ENCODE data around the gene CEP135.
"Not testable (repeated sequence)": the region's sequence is repeated elsewhere in the genome, so short reads cannot be mapped to it uniquely, and the experiment has no call there.

CEP135 gene

DNA sequence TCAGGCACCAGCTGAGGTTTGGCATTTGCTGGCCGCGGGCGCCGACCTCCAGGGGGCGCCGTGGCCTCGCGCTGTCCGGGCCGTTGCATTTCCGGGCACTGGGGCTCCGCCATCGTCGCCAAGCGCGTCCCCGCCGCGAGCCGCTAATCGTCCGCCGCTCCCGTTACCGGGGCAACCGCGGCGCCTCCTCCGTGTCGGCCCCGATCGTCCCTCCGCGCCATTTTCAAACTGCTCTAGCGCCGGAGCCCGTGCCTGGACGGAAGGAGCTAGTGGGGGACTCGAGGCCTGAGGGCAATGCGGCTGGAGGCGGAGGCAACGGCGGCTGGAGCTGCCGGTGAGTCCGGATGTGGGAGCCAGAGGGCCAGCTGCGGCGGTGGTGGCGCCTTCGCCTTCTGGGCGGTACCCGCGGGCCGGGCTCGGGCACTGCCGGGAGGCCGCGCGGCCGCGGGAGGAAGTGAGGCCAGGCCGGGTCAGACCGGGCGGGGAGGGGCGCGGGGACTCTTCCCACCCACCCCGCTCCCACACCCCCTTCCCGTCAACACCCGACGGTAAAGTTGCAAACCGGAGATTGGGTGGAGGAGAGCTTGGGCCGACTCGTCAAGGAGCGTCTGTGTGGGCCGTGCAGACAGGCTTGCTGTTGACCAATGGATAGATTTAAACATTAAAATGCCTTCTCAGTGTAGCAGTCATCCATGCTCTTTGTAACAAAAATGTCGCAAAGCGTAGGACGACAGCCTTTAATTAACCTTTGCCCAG lies at the start of gene CEP135:
Gene CEP135, plus strand, starts transcription at position 220 of the 756 bp plus-strand sequence. CDS start 3,186 bp downstream, outside the sequence.
- DNase-seq, result peak; percentile 84

DNA sequence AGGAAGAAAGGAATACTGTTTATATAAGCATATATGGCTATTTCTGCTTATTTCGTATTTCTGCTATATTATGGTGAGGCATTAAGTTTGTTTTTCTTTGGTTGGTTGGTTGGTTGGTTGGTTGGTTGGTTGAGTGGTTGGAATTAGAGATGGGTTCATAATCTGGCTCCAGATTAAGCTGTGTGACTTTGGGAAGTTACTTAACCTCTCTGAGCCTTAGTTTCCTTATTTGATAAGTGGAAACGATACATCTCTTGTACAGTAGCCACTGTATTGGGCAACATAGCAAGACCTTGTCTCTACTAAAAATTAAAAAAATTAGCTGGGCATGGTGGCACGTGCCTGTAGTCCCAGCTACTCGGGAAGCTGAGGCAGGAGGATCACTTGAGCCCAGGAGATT lies 46.1 kb upstream of the CEP135 start:
- DNase-seq, result no peak

- DNase-seq, result no peak
These were observed 45.2 kb upstream of the CEP135 start for GRCh38 chr4:55903577-55903976.

GRCh38 chr4:55904576-55904975 lies 44.2 kb upstream of the CEP135 start:
- DNase-seq, result no peak

- no peak for DNase-seq
These were observed 42.4 kb upstream of the CEP135 start for GRCh38 chr4:55906323-55906722.

GRCh38 chr4:55906989-55907388 lies 41.8 kb upstream of the CEP135 start:
- DNase-seq, result no peak

GRCh38 chr4:55907469-55907868 lies 41.3 kb upstream of the CEP135 start:
- DNase-seq, result no peak

- DNase-seq, result no peak
These were observed 38.6 kb upstream of the CEP135 start for GRCh38 chr4:55910140-55910539.

- DNase-seq, result no peak
These were observed 36.5 kb upstream of the CEP135 start for GRCh38 chr4:55912249-55912648.

GRCh38 chr4:55920571-55920970 lies 28.2 kb upstream of the CEP135 start:
- DNase-seq, result no peak

- DNase-seq, result no peak
These were observed 27.7 kb upstream of the CEP135 start for GRCh38 chr4:55921093-55921492.

DNA sequence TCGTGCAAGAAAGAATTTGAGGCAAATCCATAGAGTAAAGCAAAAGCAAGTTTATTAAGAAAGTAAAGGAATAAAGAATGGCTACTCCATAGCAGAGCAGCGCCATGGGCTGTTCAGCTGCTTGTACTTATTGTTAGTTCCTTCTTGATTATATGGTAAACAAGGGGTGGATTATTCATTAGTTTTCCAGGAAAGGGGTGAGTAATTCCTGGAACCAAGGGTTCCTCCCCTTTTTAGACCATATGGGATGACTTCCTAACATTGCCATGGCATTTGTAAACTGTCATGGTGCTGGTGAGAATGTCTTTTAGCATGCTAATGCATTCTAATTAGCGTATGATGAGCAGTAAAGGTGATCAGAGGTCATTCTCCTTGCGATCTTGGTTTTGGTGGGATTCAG lies 23.5 kb upstream of the CEP135 start:
- no peak for DNase-seq

- no peak for DNase-seq
These were observed 22.1 kb upstream of the CEP135 start for GRCh38 chr4:55926610-55927009.

DNA sequence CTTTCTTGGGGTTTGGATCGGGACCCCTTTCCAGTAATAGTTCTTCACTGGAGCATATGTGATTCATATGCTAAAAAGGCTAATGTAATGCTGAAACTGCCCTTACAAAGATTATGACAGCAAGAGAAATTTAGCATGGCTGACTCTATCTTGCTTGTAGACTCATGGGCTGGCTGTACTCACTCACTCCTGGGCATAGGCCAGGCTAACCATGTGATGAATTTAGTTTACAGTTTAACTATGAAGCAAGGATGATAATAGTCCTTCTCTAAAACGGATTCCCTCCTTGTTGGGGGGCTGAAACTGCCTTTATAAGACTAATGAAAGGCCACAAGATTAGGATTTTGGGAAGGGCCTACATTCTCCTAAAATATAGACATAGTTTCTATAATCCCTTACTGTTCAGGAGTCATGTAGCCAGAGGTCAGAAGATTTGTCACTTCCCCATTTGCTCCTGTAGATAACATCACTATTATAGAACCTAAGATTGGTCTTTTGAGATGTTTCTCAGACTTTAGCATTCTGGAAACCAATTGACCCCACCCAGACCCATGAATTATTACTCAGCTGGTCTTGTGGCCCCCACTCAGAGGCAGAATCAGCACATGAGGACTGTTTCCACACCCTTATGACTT lies 20.8 kb upstream of the CEP135 start:
- DNase-seq, result peak; percentile 8

- no peak for DNase-seq
These were observed 19.9 kb upstream of the CEP135 start for GRCh38 chr4:55928846-55929245.

GRCh38 chr4:55931043-55931442 lies 17.7 kb upstream of the CEP135 start:
- DNase-seq, result no peak

DNA sequence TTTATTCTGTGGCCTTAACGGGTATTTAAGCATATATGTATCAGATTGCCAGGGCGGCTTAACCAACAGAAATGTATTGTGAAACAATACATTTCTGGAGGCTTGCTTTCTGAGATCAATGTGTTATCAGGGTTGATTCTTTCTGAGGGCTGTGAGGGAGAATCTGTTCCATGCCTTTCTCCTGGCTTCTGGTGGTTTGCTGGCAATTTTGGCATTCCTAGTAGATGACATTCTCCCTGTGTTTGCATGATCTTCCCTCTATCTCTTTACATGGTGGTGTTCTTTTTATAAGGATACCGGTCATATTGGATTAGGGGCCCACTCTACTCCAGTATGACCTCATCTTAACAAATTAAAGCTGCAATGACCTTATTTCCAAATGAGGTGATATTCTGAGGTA lies 16.9 kb upstream of the CEP135 start:
- no peak for DNase-seq

DNA sequence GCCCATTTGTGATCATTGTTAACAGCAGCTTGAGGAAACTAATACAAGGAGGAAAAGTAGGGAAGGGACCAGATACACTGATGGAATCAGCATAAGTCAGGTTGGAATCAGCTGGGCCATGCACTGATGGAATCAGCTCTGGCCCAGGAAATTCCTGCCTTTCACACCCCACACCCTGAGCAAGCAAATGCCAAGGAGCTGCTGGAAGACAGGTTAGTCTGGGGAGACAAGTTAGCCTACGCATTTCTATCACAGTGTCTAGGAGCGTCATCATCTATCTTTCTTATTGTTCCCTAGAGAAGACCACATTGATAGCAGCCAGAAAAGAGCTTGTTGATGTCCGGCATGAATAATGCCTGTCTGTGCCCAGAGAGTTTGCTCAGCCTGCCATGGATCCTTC lies 16.2 kb upstream of the CEP135 start:
- DNase-seq, result no peak

- DNase-seq, result no peak
These were observed 15.1 kb upstream of the CEP135 start for GRCh38 chr4:55933611-55934010.

DNA sequence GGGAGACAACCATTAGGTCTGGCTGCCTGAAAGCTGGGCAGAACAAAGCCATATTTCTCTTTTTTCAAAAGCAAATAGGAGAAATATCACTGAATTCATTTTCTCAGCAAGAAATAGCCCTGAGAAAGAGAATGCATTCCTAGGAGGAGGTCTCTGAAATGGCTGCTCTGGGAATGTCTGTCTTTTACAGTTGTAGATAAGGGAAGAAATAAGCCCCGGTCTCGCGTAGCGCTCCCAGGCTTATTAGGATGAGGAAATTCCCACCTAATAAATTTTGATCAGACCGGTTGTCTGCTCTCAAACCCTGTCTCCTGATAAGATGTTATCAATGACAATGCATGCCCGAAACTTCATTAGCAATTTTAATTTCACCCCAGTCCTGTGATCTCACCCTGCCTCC lies 12.8 kb upstream of the CEP135 start:
- DNase-seq, result not testable (repeated sequence)

DNA sequence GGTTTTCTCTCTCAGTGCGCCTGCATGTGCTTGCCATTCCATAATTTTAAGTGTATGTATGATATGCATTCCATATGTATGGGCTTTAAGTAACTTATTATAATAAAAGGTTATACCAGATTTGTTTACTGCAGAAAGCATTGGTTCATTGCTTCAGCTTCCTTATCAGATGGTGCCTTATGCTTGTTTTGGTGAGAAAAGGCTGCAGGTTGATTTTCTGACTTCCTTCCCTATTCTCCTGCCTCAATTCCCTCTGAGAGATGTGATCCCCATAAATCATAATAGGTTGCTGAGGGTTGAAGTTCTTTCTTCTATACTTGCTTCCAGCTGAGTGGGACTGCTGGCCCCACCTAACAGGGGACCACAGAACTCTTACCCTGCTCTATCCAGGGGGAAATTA lies 10.3 kb upstream of the CEP135 start:
- DNase-seq, result no peak

GRCh38 chr4:55939421-55939820 lies 9.3 kb upstream of the CEP135 start:
- no peak for DNase-seq

DNA sequence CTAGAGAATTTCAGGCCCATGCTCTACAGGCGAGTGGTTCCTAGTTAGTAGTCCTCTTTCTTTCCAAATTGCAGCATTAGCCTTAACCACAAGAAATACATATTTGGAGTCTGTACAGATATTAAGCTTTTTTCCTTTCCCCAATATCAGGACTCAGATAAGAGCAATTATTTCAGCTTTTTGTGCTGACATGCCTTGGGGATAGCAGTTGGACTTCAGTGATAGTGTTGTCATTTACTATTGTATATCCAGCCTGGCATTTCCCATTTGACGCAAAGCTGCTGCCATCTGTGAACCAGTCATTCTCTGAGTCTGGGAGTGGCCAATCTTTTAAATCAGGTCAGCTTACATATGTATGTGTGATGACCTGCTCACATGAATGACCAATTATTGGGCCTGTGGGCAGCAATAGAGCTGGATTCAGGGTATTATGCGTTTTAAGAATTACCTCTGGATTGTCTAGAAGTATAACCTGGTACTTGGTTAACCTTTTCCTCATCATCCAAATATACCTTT lies 6.8 kb upstream of the CEP135 start:
- no peak for DNase-seq

- peak; percentile 96 for DNase-seq
These were observed 1.4 kb upstream of the CEP135 start for GRCh38 chr4:55947254-55947882.

Data from MV-4-11 (cell line).